Mesodermal cell (in vitro differentiated cells): ENCODE results near the gene DUSP19.
"Not testable (repeated sequence)": the region's sequence is repeated elsewhere in the genome, so short reads cannot be mapped to it uniquely, and the experiment has no call there.

ENCODE experiments used
- H3K27ac ChIP-seq: 2 replicates; pipeline ENCODE4 v1.7.0; 2013; ENCODE audit warnings: mild to moderate bottlenecking, low read depth, low read length, moderate library complexity; ENCODE audit not compliant: severe bottlenecking
- H3K36me3 ChIP-seq: 2 replicates; pipeline ENCODE4 v1.7.1; 2013; ENCODE audit warnings: mild to moderate bottlenecking, low read length, moderate library complexity; ENCODE audit not compliant: control insufficient read depth, insufficient read depth
- H3K4me1 ChIP-seq: one replicate; pipeline ENCODE4 v1.7.1; 2013; ENCODE audit warnings: mild to moderate bottlenecking, low read length; ENCODE audit not compliant: insufficient read depth, control insufficient read depth, poor library complexity, severe bottlenecking
- H3K4me3 ChIP-seq: 2 replicates; pipeline ENCODE4 v1.7.0; 2013; ENCODE audit warnings: low read length, control low read depth, mild to moderate bottlenecking; ENCODE audit not compliant: insufficient read depth, poor library complexity, severe bottlenecking; ENCODE audit errors: extremely low read depth
- H3K9me3 ChIP-seq: 2 replicates; pipeline ENCODE4 v1.7.1; 2013; ENCODE audit warnings: mild to moderate bottlenecking, low read length, moderate library complexity; ENCODE audit not compliant: control insufficient read depth
- WGBS, 2 experiments: methylation state at CpG; one replicate each; pipeline ENCODE4 v1.1.5; 2013; ENCODE audit warnings: missing lambda C conversion rate in 2 of 2; ENCODE audit not compliant: insufficient coverage in 2 of 2; 5-methylcytosine and 5-hydroxymethylcytosine counted together

The DUSP19 gene

DNA sequence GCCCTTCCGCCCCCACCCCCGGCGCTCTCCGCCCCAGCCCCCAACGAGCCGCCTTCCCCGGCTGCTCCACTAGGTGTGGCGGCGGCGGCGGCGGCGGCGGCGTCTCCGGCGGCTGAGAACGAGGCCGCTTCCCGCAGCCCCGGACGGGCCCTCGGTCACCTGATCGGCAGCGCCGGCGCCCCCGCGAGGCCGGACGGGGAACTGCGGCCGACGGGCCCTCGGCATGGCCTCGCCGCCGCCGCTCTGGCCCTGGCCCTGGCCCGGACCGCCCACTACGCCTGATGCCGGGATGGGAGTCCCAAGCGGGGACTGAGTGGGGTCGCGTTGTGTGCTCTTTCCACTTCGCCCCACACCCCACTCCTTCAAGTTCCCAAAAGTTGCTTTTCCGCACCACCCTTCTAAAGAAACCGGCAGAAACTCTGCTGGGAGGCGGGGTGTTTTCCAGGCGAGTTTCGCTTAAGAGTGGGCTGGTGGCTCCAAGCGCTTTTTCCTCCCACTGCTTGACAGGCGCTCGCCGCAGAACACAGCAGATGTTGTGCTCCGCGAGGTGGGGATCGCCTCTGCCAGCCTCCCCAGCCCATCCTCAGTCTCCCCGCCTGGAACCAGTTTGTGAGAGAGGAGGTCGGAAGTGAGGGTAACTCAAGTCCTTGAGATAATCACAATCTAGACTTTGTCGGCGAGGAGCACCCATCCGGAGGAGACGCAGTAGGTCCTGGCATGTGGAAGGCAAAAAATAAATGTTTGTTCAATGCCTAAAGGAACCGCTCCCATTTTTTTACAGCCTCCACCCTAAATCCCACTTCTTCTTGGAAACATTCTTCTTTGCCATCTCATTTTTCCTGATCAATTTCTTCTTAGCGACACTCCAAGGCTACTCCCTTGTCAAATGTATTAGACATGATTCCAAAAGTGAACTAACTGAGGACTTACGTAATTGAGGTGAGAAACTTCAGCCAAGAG is 39.9 kb upstream of the DUSP19 start, which contains the start of gene NCKAP1:
Gene NCKAP1 (minus strand): TSS at position 117 of the 960 bp plus-strand sequence. CDS start 358 bp downstream, outside the sequence.
- 7% methylated on average over 40 to 41 of the region's 68 CpGs for WGBS, 2 experiments
- H3K4me1 ChIP-seq: peaks cover 5% of the 10 kb centered on the region

DNA sequence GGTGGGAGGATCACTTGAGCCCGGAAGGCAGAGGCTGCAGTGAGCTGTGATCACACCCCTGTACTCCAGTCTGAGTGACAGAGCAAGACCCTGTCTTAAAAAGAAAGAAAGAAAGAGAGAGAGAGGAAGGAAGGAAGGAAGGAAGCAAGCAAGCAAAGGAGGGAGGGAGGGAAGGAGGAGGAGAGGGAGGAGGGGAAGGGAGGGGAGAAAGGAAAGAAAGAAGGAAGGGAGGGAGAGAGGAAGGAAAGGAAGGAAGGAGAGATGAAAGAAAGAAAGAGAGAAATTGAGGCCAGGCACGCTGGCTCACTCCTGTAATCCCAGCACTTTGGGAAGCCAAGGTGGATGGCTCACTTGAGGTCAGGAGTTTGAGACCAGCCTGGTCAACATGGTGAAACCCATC is 37.9 kb upstream of the DUSP19 start:
- Histone ChIP-seq H3K9me3 (no peaks in the 10 kb centered on the region), H3K4me3 (no peak overlapping the region), H3K36me3 (no peaks in the 10 kb centered on the region), H3K27ac (no peak overlapping the region), H3K4me1 (no peaks in the 10 kb centered on the region)
- 100% methylated on average over 1 to 2 of the region's 2 CpGs for WGBS, 2 experiments

More for the DNA sequence above, 39.9 kb upstream of the DUSP19 start, which contains the start of gene NCKAP1:
- H3K36me3 ChIP-seq: no peaks in the 10 kb centered on the region
- peak within 1 kb of the TSS; percentile 95 for H3K27ac ChIP-seq
- peak within 1 kb of the TSS; percentile 70 for H3K4me3 ChIP-seq
- H3K9me3 ChIP-seq: no peaks in the 10 kb centered on the region

DNA sequence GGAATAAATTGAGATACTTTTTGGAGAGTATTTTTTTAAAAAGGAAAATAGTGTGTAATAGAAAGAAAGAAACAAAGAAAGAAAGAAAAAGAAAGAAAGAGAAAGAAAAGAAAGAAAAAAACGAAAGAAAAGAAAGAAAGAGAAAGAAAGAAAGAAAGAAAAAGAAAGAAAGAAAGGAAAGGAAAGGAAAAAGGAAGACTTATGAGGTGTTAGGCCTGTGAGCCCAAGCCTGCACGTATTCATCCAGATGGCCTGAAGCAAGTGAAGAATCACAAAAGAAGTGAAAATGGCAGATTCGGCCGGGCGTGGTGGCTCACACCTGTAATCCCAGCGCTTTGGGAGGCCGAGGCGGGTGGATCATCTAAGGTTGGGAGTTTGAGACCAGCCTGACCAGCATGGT is 35.0 kb upstream of the DUSP19 start:
- not testable (repeated sequence) for H3K9me3 ChIP-seq, H3K4me1 ChIP-seq, H3K36me3 ChIP-seq, H3K27ac ChIP-seq, H3K4me3 ChIP-seq
- 93 to 97% methylated on average over 4 to 8 of the region's 8 CpGs for WGBS, 2 experiments

DNA sequence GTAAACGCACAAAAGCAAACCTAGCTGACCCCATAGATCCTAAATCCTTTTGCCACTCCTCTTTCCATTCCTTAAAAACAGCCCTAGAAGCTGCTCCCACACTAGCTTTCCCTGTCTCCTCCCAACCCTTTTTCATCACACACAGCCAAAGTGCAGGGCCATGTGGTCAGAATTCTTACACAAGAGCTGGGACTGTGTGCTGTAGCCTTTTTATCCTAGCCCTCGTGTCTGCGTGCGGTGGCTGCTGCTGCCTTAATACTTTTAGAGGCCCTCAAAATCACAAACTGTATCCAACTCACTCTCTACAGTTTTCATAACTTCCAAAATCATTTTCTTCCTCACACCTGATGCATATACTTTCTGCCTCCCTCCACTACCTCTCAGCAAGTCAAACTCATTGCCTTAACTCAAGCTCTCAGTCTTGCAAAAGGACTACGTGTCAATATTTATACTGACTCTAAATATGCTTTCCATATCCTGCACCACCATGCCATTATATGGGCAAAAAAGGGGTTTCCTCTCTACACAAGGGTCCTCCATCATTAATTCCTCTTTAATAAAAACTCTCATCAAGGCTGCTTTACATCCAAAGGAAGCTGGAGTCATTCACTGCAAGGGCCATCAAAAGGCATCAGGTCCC is 30.9 kb upstream of the DUSP19 start:
- H3K27ac ChIP-seq, H3K4me1 ChIP-seq, H3K36me3 ChIP-seq, H3K4me3 ChIP-seq, H3K9me3 ChIP-seq: not testable (repeated sequence)
- WGBS, 2 experiments: 85 to 88% methylated on average over 5 of the region's 5 CpGs

DNA sequence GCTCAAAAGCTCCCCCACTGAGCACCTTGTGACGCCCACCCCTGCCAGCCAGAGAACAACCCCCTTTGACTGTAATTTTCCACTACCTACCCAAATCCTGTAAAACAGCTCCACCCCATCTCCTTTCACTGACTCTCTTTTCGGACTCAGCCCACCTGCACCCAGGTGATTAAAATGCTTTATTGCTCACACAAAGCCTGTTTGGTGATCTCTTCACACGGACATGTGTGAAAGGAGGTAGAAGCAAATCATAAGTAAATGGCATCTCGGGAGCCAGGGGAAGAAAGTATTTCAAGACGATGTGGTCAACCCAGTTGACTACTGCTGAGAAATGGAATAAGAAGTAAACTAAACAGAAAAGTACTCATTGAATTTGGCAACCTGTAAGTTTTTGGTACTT is 29.1 kb upstream of the DUSP19 start:
- 52 to 62% methylated on average over 4 to 5 of the region's 5 CpGs for WGBS, 2 experiments
- Histone ChIP-seq H3K4me3 (no peak overlapping the region), H3K27ac (no peak overlapping the region), H3K4me1 (no peaks in the 10 kb centered on the region), H3K9me3 (no peaks in the 10 kb centered on the region), H3K36me3 (no peaks in the 10 kb centered on the region)

DNA sequence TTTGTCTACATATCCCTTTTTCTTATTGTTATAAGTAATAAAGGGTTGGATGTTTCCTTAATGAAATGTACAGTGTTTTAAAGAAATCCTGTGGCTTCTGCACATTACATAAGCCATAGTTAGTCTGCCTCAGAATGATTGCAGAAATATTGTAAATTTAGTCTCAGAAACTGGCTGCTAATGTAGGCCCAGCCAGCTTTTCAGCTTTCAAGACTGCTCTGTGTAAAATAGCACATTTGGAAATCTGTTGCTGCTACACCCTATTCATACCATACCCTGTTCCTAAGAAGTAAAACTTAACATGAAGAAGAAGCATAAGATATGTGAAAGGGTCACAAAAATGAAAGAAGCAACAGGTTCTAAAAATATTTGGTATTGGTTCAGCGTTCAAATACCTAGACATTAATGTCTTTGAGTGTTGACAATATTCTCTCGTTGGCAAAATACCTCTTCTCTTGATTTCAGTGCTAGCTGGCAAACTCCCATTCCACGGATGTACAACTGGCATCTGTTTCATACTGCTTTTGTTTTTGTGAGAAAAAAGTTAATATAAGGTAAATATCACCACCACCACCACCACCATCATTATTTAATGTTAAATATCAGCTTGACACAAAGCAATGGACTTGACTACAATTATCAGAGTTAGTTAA is 21.1 kb upstream of the DUSP19 start:
- H3K9me3 ChIP-seq: no peaks in the 10 kb centered on the region
- no peaks in the 10 kb centered on the region for H3K36me3 ChIP-seq
- H3K4me3 ChIP-seq: no peak overlapping the region
- WGBS, 2 experiments: 100% methylated on average over 2 of the region's 3 CpGs; no CpG with 5 or more reads in 1 of the 2 experiments
- no peaks in the 10 kb centered on the region for H3K4me1 ChIP-seq
- no peak overlapping the region for H3K27ac ChIP-seq

DNA sequence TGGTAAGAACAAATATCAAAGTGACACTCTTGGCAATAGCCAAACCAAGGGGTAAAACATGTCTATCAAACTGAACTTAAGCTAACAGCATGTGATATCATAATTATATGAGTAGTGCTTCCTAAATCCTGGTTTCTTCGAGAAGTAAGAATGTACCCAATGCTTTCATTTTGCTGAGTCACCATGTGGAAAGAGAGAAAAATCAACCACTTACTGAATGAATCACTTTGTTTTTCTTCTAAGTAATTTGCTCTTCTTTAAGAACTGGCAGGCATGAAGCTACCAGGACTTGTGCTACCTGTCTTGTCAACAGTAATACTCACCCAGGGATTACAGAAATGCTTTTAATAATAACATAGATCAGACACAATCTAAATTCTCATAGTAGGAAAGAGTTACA is 19.0 kb upstream of the DUSP19 start:
- no peak overlapping the region for H3K4me3 ChIP-seq
- H3K36me3 ChIP-seq: no peaks in the 10 kb centered on the region
- no peaks in the 10 kb centered on the region for H3K4me1 ChIP-seq
- no CpG with 5 or more reads among the region's 1 CpG for WGBS, 2 experiments
- no peak overlapping the region for H3K27ac ChIP-seq
- H3K9me3 ChIP-seq: no peaks in the 10 kb centered on the region

DNA sequence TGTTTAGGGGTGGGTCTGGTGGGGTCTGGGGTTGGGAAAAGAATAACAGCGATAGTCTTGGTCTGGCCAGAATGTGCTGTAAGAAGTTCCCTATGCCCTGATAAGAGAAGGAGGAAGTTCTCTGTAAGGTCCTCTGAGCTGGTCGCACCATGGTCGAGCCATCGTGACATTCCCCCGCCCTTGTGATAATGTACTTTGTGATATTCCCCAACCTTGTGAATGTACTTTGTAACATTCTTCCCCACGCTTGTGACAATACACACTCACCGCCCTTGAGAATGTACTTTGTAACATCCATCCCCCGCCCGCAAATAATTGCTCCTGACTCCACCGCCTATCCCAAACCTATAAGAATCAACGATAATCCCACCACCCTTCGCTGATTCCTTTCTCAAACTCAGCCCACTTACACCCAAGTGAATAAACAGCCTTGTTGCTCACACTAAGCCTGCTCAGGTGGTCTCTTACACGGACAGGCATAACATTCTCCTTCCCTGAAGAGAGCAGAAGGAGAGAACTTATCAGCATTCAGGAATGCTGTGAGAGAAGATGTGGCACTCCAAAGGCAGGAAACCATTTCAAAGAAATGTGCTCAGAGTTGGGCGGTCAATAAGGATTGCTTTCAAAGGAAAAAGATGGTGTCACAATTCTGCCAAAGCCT is 17.8 kb upstream of the DUSP19 start:
- no peaks in the 10 kb centered on the region for H3K36me3 ChIP-seq
- H3K4me3 ChIP-seq: no peak overlapping the region
- H3K9me3 ChIP-seq: no peaks in the 10 kb centered on the region
- WGBS, 2 experiments: 93 to 95% methylated on average over 12 of the region's 14 CpGs
- H3K27ac ChIP-seq: no peak overlapping the region
- no peaks in the 10 kb centered on the region for H3K4me1 ChIP-seq

DNA sequence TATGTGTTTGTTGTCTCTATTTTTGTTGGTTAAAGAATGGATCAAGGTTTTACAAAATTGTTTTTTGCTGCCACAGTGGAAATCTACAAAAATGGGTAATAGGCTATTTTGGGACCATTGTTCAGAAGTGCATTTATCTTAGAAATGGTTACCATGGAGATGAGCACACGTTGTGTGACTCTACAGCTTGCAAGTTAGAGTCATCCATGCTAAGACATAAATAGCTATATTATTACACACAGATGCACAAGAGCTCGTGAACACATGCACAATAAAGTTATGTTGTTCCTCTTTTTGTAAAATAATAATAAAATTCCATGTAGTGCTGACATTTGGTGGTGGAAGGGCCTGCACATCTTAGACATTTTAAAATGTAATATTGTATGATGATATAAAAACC is 15.5 kb upstream of the DUSP19 start:
- Histone ChIP-seq H3K36me3 (no peaks in the 10 kb centered on the region), H3K4me3 (no peak overlapping the region), H3K9me3 (no peaks in the 10 kb centered on the region), H3K4me1 (no peaks in the 10 kb centered on the region), H3K27ac (peak overlapping the region; percentile 42)
- 40% methylated on average over 1 of the region's 2 CpGs; no CpG with 5 or more reads in 1 of the 2 experiments for WGBS, 2 experiments

DNA sequence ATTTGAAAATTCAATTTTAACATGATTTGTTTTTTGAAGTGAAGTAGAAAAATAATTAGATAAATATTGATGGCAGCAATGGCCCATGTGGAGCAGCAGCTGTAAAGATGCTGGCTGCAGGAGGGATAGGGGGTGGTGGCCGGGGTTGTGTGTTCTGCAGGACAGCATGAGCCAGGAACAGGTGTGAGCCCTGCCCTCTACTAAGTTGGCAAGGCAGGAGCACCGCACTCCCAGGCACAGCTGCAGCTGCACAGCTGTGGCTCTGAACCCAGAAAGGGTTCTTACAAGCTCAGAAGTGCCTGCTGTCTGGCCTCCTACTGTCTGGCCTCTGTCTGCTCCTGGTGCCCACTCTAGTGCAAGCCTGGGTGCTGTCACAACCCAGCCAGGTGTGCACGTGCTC is 10.0 kb upstream of the DUSP19 start:
- Histone ChIP-seq H3K9me3 (peaks cover 5% of the 10 kb centered on the region), H3K4me1 (no peaks in the 10 kb centered on the region), H3K4me3 (no peak overlapping the region), H3K27ac (no peak overlapping the region), H3K36me3 (no peaks in the 10 kb centered on the region)
- 81 to 94% methylated on average over 2 of the region's 3 CpGs for WGBS, 2 experiments
